Bone marrow (tissue), 2 donors: ENCODE data around the gene TMIGD3.

Experiments used
- DNase-seq, 2 donors: peaks; one replicate each; lab custom pipeline; 2025; lab: John Stamatoyannopoulos, UW

TMIGD3 gene

GRCh38 chr1:111474521-111474920, 28.9 kb downstream of the TMIGD3 start:
- no peak for DNase-seq

- DNase-seq: no peak
Observed at GRCh38 chr1:111474106-111474505, 29.3 kb downstream of the TMIGD3 start.

- no peak for DNase-seq
Observed at GRCh38 chr1:111471538-111471937, 31.9 kb downstream of the TMIGD3 start.

- DNase-seq: peak in 1 of 2 donors; percentile 98
Observed at GRCh38 chr1:111471012-111471411, 32.4 kb downstream of the TMIGD3 start.

- DNase-seq: no peak
Observed at GRCh38 chr1:111470596-111470995, 32.8 kb downstream of the TMIGD3 start.

- DNase-seq: no peak
Observed at GRCh38 chr1:111469539-111469938, 33.9 kb downstream of the TMIGD3 start.

- DNase-seq: no peak
Observed at GRCh38 chr1:111468717-111469100, 34.7 kb downstream of the TMIGD3 start.

- no peak for DNase-seq
Observed at GRCh38 chr1:111467865-111468716, 35.3 kb downstream of the TMIGD3 start.

- no peak for DNase-seq
Observed at GRCh38 chr1:111466480-111466879, 37.0 kb downstream of the TMIGD3 start.

- DNase-seq: no peak
Observed at GRCh38 chr1:111465754-111466153, 37.7 kb downstream of the TMIGD3 start.

- DNase-seq: no peak
Observed at GRCh38 chr1:111463029-111463683, 40.3 kb downstream of the TMIGD3 start.

- DNase-seq: no peak
Observed at GRCh38 chr1:111462370-111463028, 40.9 kb downstream of the TMIGD3 start.

GRCh38 chr1:111461765-111462164, 41.7 kb downstream of the TMIGD3 start:
- no peak for DNase-seq

GRCh38 chr1:111455642-111456031, 47.8 kb downstream of the TMIGD3 start:
- no peak for DNase-seq

GRCh38 chr1:111454859-111455641, 48.4 kb downstream of the TMIGD3 start:
- no peak for DNase-seq

GRCh38 chr1:111453706-111454105, 49.7 kb downstream of the TMIGD3 start:
- no peak for DNase-seq

GRCh38 chr1:111452581-111452980, 50.9 kb downstream of the TMIGD3 start:
- no peak for DNase-seq

GRCh38 chr1:111450185-111450584, 53.2 kb downstream of the TMIGD3 start:
- DNase-seq: no peak

GRCh38 chr1:111449703-111450017, 53.8 kb downstream of the TMIGD3 start:
- DNase-seq: no peak

GRCh38 chr1:111448918-111449702, 54.3 kb downstream of the TMIGD3 start, which contains the start of the genes ATP5PB and WDR77:
Gene ATP5PB, plus strand, starts transcription at chr1:111449464. Its CDS starts 78 bp downstream, at chr1:111449542.
Gene WDR77, minus strand, starts transcription at chr1:111449256. Its CDS starts 87 bp downstream, at chr1:111449169.
- DNase-seq: peak; percentile 90 to 97

- DNase-seq: peak in 1 of 2 donors; percentile 22
Observed at GRCh38 chr1:111448482-111448917, 54.9 kb downstream of the TMIGD3 start.
